Nucleus accumbens (tissue), 56 donors: ENCODE data around the gene PRR35.
"Not testable (repeated sequence)": the region's sequence is repeated elsewhere in the genome, so short reads cannot be mapped to it uniquely, and the experiment has no call there.

Experiments
- DNase-seq, 56 donors: peaks; one replicate each; lab custom pipeline; 2025; lab: John Stamatoyannopoulos, UW

Gene PRR35

DNA sequence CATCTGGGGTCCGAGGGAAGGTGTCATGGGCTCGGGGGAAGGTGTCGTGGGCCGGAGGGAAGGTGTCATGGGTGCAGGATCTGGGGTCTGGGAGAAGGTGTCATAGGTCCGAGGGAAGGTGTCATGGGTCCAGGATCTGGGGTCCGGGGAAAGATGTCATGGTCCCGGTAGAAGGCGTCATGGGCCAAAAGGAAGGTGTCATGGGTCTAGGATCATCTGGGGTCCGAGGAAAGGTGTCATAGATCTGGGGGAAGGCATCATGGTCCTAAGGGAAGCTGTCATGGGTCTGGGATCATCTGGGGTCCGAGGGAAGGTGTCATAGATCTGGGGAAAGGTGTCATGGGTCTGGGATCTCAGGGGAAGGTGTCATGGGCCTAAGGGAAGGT is 30.6 kb downstream of the PRR35 start:
- no peak for DNase-seq

DNA sequence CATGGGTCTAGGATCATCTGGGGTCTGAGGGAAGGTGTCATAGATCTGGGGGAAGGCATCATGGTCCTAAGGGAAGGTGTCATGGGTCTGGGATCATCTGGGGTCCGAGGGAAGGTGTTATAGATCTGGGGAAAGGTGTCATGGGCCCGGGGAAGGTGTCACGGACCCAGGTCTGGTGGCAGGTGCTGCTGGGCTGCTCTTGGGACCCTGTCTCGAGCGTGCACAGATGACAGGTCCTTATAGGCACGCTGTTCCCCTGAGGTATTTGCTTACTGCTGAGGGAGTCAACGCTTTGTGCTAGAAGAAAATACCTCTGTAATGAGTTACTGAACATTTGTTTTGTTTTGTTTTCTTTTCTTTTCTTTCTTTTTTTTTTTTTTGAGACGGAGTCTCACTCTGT is 31.0 kb downstream of the PRR35 start:
- DNase-seq: no peak

DNA sequence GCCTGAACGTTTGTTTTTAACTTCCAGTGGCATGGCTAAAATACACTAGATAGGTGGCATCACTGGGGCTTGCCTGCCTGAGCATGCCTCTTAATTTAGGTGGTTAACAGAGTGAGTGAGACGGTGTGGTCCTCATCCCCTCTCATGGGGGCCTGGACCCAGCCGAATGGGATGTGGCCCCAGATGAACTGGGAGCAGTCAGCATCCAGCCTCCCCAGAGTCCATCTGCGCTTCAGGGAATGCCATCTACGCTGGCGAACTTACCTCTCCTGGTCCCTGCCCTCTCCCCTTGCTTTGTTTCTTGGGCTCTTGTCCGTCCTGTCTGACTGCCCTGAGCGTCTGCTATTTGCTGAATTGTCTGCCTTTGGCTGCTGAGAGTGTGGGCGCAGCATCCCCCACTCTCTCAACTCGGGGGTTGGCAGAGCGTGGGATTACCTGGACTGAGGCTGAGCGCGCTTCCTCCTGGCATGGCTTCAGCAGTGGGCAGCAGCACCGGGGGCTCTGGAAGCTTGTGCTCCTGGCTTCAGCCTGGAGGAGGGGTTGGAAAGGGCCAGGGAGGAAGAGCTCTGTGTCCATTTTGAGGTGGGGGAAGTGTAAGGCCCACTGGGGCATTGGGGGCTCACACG is 31.8 kb downstream of the PRR35 start:
- DNase-seq: no peak

DNA sequence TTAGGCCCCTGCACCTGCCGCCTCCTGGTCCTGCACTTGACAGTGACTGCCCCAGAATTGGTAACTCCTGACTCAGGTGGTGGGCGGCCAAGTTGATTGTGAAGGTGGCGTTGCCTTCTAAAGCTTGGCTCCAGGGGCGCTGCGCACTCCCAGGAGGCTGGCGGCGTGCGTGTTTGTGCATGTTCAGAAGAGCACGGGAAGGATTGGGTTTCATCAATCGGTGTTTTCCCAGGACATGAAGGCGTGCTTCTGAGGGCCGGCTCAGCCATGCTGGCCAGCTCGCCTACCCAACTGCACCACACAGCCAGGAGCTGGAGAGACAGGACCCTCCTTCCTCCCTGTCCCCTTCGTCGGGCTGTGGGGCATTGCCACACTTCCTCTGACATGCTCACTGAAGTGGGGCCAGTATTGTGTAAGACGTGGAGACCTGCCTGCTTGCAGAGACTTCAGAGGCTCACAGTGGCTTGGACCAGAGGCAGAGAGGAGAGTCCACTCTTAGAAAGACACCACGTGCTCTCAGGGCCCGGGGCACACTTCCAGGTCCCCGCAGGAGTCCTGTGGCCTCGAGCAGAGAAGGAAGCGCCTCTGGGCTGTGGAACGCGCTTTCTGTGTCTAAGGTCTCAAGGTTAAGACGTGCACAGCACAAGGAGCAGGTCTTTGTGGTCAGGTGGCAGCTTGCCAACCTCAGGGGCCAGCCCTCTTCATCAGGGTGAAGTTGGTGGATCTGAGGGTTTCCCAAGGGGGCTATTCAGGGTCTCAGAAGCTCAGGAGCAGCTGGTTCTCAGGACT is 32.5 kb downstream of the PRR35 start:
- DNase-seq: peak in 45 of 56 donors; percentile 27 to 83 (median 54)

DNA sequence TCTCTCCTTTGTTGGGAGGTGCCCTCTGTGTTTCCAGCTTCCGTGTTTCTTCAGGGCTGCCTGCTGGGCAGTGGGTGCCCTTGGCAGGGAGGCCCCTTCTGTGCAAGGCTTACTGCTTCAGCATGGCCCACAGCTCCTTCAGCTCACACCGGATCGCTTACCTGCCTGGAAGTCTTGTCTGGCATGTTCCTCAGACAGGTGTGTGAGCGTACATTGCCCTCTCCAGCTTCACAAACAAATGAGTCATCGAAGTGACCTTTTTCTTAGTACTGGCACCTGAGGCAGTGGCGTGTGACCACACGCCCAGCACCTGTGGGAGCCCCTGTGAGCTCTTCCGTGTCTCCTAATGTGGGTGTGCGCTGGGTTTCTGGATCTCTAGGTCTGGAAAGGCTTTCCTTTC is 33.2 kb downstream of the PRR35 start:
- DNase-seq: peak in 1 of 56 donors; percentile 15

DNA sequence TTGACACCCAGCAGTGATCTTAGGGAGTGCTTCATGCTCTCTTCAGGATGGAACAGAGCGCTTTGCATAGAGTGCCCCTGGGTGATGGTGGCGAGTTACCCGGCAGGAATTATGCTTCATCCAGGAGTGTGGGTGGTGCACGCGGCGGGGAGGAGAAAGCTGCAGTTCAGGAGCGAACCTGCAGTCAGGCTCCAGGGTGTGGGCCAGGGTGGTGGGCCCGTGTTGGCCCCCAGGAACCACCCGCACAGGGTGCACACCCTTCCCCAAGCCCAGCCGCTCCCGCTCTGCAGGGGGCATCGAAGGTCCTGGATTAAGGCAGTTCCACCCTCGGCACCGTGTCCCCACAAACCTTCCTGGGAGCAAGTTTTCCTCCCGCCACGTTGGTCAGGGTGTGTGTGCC is 33.6 kb downstream of the PRR35 start:
- DNase-seq: peak in 4 of 56 donors; percentile 7 to 28 (median 14)

DNA sequence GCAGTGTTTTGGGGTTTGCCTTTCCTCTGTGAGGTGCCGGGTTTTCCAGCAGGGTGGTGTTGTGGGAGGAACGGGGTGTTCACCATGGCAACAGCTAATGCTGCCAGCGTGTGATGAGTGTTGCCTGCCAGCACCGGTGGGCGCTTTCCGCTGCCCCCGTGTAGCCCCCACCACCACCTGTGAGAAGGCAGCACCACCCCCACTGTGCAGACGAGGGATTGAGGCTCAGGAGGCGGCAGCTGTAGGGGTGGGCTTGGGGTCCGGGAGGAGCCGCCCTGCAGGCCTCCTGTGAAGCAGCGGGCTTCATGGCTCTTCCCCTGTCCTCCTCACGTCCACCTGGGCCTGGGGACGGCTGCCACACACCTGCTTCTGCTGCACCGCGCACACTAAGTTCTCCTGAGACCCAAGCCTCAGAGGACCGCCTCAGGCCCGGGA is 34.9 kb downstream of the PRR35 start:
- peak in 24 of 56 donors; percentile 11 to 70 (median 27) for DNase-seq

DNA sequence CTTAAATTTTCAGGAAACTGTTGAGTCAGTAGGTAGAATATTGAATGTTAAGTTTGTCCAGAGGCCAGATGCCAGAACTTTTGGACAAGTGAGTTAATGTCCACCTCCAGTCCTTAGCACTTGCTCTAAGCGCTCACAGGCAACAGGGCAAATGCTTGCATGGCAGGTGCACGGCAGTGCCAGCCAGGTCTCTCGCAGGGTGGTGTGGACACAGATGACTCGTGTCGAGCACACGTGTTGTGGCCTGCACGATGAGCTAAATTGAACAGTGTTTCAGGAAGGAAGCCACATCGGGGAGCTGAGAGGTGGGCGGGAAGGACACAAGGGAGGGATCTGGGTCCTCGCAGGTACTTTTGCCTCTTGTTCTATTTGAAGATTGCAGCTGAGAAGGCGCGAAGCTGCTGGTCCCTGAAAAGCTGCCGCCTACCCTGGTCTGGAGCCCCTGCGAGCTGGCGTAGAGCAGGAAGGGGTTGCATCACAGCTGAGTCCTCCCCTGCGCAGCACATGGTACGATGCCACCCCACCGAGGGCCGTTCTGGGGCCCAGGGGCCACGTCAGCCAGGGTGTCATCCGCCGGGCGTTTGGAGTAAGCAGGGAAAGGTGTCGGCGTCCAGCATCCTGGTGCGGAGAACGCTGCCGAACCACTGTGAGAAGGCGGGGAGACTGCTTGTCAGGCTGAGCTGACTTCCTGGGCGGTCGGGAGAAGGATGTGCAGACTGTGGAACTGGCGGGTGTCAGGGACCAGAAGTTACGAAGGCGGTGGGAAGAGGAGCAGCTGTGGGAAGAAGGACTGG is 35.9 kb downstream of the PRR35 start:
- peak in 1 of 56 donors; percentile 6 for DNase-seq

DNA sequence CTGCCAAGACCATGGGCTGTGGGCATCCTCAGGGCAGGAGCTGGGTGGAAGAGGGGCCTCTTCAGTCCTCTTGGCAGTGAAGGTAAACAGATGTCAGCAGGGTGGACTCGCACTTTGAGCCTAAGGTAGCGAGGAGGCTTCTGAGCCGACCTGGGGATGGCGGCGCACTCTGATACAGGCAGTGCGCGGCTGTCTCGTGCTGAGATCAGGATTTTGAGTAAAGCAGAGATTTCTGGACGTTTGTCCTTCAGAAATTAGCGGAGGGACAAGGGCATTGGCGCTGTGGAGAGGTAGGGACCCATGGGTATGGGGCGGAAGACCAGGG is 36.5 kb downstream of the PRR35 start:
- no peak for DNase-seq

DNA sequence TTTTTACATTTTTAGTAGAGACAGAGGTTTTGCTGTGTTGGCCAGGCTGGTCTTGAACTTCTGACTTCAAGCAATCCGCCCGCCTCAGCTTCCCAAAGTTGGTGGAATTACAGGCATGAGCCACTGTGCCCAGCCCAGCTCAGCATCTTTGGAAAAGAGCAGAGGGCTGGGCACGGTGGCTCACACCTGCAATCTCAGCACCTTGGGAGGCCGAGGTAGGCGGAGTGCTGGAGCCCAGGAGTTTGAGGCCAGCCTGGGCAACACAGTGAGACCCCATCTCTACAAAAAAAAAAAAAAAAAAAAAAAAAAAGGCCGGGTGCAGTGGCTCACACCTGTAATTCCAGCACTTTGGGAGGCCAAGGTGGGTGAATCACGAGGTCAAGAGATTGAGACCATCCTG is 37.5 kb downstream of the PRR35 start:
- DNase-seq: not testable (repeated sequence)

DNA sequence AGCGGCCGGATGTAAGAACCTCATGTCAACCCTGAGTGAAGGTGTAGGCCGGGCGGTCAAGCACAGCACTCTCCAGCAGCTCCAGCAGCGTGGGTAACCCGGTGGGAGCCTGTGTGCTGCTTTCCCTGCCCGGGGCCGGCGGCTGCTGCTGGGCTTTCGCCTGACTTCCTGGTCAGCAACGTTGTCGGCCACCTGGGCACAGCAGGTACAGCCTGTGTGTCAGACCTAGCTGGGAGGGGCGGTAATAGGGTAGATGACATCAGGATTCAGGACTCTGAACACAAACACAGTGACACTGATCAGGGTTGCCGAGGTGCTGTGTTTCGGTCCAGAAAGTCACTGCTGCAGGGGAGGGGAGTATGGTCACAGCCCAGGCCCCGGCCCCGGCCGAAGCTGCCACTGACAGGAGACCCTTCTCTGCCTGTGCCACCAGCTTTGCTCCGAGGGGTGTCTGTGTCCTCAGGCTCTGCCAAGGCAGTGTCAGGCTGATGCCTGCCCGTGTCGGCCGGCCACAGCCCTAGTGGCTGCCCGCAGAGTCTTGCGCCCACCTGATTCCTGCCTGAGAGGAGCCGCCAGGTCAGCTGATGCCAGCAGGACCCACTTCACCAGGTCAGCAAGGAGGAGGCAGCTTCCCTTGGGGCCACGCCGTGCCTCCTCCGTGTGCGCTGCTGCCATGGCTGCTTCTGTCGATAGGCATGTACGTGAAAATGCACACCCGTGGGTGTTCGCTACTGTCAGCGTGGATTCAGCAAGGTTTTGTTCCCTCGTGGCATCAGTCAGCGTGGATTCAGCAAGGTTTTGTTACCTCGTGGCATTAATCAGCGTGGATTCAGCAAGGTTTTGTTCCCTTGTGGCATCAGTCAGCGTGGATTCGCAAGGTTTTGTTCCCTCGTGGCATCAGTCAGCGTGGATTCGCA is 38.9 kb downstream of the PRR35 start:
- no peak for DNase-seq

DNA sequence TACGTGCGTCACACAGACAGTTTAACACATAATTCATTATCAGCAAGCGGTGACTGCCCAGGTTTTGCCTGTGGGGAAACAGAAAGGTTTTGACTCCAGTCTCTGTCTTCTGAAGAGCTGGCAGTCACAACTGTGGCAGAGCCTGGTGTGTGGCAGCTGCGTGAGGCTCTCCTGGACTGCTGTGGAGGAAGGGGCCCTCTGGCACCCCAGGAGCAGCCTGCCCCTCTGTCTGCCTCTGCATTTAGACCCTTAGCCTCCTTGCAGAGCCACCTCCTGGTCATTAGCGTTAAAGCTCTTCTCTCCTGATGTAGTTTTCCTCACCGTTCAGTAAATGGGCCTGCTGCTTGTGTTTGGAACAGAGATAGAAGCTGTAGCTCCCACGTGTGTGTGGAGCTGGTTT is 40.6 kb downstream of the PRR35 start:
- no peak for DNase-seq

DNA sequence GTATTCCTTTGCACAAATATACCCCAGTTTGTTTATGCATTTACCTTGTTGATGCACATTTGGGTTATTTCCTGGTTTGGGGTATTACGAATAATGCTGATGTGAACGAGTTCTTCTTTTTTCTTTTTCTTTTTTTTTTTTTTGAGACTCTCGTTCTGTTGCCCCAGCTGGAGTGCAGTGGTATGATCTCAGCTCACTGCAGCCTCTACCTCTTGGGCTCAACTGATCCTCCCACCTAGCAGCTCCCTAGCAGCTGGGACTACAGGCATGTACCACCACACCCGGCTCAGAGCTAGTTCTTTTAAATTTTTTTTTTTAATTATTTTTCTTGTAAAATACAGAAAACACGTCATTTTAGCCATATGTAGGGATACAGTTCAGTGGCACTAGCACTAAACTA is 43.7 kb downstream of the PRR35 start:
- DNase-seq: no peak

DNA sequence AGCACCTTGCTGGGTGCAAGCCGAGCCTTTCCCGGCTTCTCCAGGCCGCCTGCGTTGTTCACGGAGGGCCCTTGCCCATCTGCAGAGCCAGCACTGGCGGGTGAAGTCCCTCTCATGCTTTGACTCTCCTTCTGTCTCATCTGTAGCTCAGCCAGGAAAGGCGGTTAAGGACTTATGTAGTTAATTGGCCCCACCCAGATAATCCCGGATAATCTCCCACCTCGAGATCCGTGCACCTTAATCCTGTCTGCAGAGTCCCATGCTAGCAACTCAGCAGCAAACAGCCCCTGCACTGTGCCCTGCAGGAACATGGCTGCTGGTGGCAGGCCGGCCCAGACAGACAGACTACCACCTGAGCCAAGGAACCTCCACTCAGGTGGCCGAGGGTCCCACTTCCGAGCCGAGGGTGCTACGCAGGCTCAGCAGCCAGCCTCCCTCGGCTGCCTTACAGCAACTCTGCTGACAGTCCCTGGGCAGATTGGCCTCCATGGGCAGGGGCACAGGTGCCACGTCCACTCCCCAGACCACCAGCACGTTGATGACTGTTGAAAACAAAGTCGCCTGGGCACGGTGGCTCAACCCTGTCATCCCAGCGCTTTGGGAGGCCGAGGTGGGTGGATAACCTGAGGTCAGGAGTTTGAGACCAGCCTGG is 46.6 kb downstream of the PRR35 start:
- no peak for DNase-seq

DNA sequence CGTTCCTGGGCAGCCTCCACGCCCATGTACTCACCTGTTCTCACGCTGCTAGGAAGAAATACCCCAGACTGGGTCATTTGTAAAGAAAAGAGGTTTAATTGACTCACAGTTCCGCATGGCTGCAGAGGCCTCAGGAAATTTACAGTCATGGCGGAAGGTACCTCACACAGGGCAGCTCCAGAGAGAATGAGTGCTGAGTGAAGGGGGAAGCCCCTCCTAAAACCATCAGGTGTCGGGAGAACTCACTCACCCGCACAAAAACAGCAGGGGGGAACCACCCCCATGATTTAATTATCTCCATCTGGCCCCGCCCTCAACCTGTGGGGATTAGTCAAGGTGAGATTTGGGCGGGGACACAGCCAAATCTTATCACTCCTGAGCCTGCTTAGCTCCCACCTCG is 47.8 kb downstream of the PRR35 start:
- no peak for DNase-seq

DNA sequence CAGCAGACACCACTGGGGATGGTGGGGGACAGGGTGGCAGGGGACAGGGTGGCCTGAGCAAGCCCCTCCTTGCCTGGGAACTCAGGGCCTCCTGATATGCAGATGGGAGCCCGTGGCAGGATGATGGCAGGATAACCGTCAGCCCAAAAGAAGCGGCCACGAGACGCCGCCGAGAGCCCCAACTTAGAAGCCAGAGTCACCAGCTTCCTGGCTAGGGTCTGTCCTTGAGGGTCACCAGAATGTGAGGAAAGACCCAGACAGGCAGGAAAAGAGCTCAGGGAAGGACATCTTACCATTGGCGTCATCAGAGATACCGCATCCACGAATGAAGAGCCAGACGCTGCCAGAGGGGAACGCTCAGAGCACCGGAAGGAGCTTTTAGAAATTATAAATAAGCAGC is 49.1 kb downstream of the PRR35 start:
- no peak for DNase-seq

DNA sequence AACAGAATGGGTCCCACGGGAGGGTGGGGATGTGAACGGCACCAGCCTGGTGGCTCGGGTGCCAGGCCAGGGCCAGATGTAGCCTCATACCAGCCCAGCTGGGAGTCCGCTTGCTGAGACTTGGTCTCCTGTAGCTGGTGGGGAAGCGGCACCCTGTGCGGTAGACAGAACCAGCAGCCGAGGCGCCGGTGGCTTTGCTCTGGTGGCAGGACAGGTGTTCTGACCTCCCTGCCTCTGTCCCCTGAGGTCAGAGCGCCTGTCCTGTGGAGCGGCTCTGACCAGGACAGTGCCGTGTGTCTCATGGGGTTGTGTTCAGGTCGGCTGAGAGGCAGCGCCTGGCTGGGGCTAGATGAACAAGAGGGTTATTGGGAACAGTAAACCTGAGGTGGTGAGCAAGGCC is 49.8 kb downstream of the PRR35 start:
- no peak for DNase-seq

DNA sequence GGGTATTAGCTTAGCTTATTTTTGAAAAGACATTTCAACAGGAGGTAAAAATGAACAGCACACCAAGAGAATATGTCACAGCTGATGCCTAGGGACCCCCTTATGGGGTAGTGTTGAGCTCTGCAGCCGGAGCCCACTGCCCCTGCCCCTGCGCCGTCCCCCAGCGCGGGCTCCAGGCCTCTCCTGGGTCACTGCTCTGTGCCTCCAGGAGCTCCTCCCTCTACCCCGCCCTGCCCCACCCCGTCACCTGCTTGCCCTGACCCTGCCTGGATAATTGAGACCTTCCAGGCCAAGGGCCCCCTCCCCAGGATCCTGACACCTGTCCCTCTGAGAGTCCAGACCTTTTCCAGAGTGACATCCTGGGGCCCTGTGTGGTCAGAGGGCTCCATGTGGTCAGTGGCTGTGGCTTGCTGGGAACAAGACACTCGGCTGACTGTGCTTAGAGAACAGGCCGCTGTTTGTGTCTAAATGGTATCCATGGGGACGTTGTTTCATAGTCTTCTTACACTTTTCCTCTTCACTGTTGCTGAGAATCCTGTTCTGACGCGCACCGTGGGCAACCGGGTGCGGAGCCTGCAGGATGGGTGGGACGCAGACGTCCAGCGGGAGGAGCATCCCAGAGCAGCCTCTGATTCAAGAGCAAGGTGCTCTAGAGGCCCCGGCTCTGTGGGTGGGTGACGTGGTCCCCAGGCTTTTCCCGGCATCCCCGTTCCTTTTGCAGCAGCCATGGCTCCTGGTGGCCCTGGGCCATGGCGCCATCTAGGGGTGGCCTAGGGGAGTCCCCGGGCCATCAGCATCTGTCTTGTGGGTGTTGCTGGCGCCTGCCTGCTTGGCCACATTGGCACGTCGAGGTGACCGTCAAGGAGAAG is 50.6 kb downstream of the PRR35 start:
- DNase-seq: peak in 49 of 56 donors; percentile 24 to 84 (median 52)

DNA sequence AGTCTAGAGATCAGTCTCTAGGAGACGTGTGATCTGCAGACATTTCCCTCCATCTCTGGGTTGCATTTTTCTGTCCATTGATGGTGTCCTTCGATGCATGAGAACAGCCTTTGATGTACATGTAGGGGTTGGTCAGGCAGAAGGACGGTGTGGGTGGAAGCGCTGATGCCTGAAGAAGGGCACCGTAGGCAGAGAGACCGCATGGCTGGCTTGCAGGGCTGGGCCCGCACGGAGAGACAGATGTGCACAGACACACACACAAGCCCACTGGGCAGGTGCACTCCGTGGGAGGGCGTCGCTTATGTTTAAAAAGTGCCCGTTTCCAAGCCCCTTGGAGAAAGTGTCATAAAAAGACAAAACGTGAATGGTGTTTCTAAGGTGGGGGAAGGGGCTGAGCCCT is 54.9 kb downstream of the PRR35 start:
- DNase-seq: no peak
